IMR-90 (cell line): ENCODE results near the gene TMEM135.

Experiments
- BHLHE40 ChIP-seq: fragments of 150-350 bp; IDR thresholded peaks from 2 replicates; pipeline ENCODE4 v1.6.1; 2016; ENCODE audit warnings: mild to moderate bottlenecking, low read depth, low read length
- CTCF ChIP-seq: conservative IDR thresholded peaks from 2 replicates; pipeline ENCODE4 v1.5.1; 2012; ENCODE audit warnings: mild to moderate bottlenecking, low read depth, low read length, improper control_type of control experiment
- ELK1 ChIP-seq: fragments of 150-350 bp; IDR thresholded peaks from 2 replicates; pipeline ENCODE4 v1.6.1; 2016; ENCODE audit warnings: low read depth, mild to moderate bottlenecking, low read length, moderate library complexity, borderline replicate concordance
- MAFK ChIP-seq: IDR thresholded peaks from 2 replicates; pipeline ENCODE4 v1.6.1; 2012; ENCODE audit warnings: low read depth, low read length, improper control_type of control experiment
- MAZ ChIP-seq: IDR thresholded peaks from 2 replicates; pipeline ENCODE4 v1.6.1; 2012; ENCODE audit warnings: low read depth, mild to moderate bottlenecking, low read length, improper control_type of control experiment, moderate library complexity, borderline replicate concordance
- MXI1 ChIP-seq: IDR thresholded peaks from 2 replicates; pipeline ENCODE4 v1.6.1; 2012; ENCODE audit warnings: low read depth, mild to moderate bottlenecking, low read length, moderate library complexity, borderline replicate concordance
- NFE2L2 ChIP-seq: fragments of 150-350 bp; IDR thresholded peaks from 2 replicates; pipeline ENCODE4 v1.6.1; 2016; ENCODE audit warnings: low read depth, mild to moderate bottlenecking, low read length
- POLR2A ChIP-seq: IDR thresholded peaks from 2 replicates; pipeline ENCODE4 v1.6.1; 2012; ENCODE audit warnings: mild to moderate bottlenecking, low read depth, low read length
- RCOR1 ChIP-seq: IDR thresholded peaks from 2 replicates; pipeline ENCODE4 v1.6.1; 2012; ENCODE audit warnings: mild to moderate bottlenecking, low read length, improper control_type of control experiment; ENCODE audit not compliant: insufficient replicate concordance
- RFX5 ChIP-seq: IDR thresholded peaks from 2 replicates; pipeline ENCODE4 v1.8.0; 2012; ENCODE audit warnings: low read depth, mild to moderate bottlenecking, low read length, moderate library complexity
- SMC3 ChIP-seq: fragments of 150-350 bp; IDR thresholded peaks from 2 replicates; pipeline ENCODE4 v1.6.1; 2016; ENCODE audit warnings: low read depth, mild to moderate bottlenecking, antibody characterized with exemption, low read length, moderate library complexity
- TF ChIP-seq, protein P1 (sequence below): fragments of 150-350 bp; IDR thresholded peaks from 2 replicates; pipeline ENCODE4 v1.6.1; 2017; ENCODE audit warnings: mild to moderate bottlenecking, antibody characterized with exemption, low read length, low read depth

- no peak for TF ChIP-seq CTCF
- no peak for TF ChIP-seq SMC3
- TF ChIP-seq NFE2L2 = no peak
- TF ChIP-seq RCOR1 = no peak
- TF ChIP-seq POLR2A = no peak
- TF ChIP-seq, protein P1, sequence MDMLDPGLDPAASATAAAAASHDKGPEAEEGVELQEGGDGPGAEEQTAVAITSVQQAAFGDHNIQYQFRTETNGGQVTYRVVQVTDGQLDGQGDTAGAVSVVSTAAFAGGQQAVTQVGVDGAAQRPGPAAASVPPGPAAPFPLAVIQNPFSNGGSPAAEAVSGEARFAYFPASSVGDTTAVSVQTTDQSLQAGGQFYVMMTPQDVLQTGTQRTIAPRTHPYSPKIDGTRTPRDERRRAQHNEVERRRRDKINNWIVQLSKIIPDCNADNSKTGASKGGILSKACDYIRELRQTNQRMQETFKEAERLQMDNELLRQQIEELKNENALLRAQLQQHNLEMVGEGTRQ = no peak
- TF ChIP-seq BHLHE40 = no peak
- TF ChIP-seq RFX5 = no peak
- TF ChIP-seq MAFK = no peak
- no peak for TF ChIP-seq MXI1
- TF ChIP-seq ELK1 = no peak
- TF ChIP-seq MAZ = no peak
Measured at GRCh38 chr11:87228820-87229219, 191.1 kb downstream of the TMEM135 start.
